ENCODE data around the gene CNOT1. TPM values are rescaled to one million over a fixed set of nuclear protein-coding genes. Genes with fewer than 3 reads are reported as not detected.

CNOT1 gene
- total and polyA plus RNA-seq, 3 donors from 2014 or later: 267 to 449 (median 272) TPM

GRCh38 chr16:58503166-58503862 is 126.3 kb downstream of the CNOT1 start:
- Histone ChIP-seq H3K27me3 (no peaks in the 10 kb centered on the region), H3K36me3 (ENCODE audit: low read depth, missing control alignments) (no peaks in the 10 kb centered on the region), H3K4me3 (no peak overlapping the region), H3K9me3 (no peaks in the 10 kb centered on the region), H3K27ac (no peak overlapping the region), H3K4me1 (peaks cover 21% of the 10 kb centered on the region)
- intact Hi-C loops (cut with DNase I; ENCODE audit: low total_unique reads): no loop called here
- WGBS, 2 donors: 89 to 95% methylated on average over 10 to 14 of the region's 14 CpGs
- no peak for TF ChIP-seq POLR2A (IDR thresholded peaks at IDR 0.05)
- TF ChIP-seq, protein P1, sequence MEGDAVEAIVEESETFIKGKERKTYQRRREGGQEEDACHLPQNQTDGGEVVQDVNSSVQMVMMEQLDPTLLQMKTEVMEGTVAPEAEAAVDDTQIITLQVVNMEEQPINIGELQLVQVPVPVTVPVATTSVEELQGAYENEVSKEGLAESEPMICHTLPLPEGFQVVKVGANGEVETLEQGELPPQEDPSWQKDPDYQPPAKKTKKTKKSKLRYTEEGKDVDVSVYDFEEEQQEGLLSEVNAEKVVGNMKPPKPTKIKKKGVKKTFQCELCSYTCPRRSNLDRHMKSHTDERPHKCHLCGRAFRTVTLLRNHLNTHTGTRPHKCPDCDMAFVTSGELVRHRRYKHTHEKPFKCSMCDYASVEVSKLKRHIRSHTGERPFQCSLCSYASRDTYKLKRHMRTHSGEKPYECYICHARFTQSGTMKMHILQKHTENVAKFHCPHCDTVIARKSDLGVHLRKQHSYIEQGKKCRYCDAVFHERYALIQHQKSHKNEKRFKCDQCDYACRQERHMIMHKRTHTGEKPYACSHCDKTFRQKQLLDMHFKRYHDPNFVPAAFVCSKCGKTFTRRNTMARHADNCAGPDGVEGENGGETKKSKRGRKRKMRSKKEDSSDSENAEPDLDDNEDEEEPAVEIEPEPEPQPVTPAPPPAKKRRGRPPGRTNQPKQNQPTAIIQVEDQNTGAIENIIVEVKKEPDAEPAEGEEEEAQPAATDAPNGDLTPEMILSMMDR (IDR thresholded peaks at IDR 0.05): no peak
- no peak for DNase-seq

- H3K4me3 ChIP-seq: no peak overlapping the region
- 69 to 74% methylated on average over 8 of the region's 8 CpGs for WGBS, 2 donors
- H3K4me1 ChIP-seq: peaks cover 29% of the 10 kb centered on the region
- H3K27me3 ChIP-seq: no peaks in the 10 kb centered on the region
- intact Hi-C loops (cut with DNase I; ENCODE audit: low total_unique reads): no loop called here
- no peaks in the 10 kb centered on the region for H3K36me3 ChIP-seq (ENCODE audit: low read depth, missing control alignments)
- TF ChIP-seq, protein P1 (IDR thresholded peaks at IDR 0.05): no peak
- TF ChIP-seq POLR2A (IDR thresholded peaks at IDR 0.05): no peak
- no peak overlapping the region for H3K27ac ChIP-seq
- H3K9me3 ChIP-seq: no peaks in the 10 kb centered on the region
- no peak for DNase-seq
These were observed 127.3 kb downstream of the CNOT1 start for GRCh38 chr16:58502217-58502921.

- peak; percentile 74 for DNase-seq
These were observed 128.1 kb downstream of the CNOT1 start for GRCh38 chr16:58501242-58502131.

GRCh38 chr16:58500430-58501241 is 129.0 kb downstream of the CNOT1 start:
- intact Hi-C loops (cut with DNase I; ENCODE audit: low total_unique reads): no loop called here
- Histone ChIP-seq H3K4me1 (peaks cover 38% of the 10 kb centered on the region), H3K36me3 (ENCODE audit: low read depth, missing control alignments) (no peaks in the 10 kb centered on the region), H3K4me3 (peak overlapping the region in 1 of 2 donors; percentile 33), H3K27me3 (no peaks in the 10 kb centered on the region), H3K9me3 (no peaks in the 10 kb centered on the region), H3K27ac (no peak overlapping the region)
- TF ChIP-seq, protein P1 (IDR thresholded peaks at IDR 0.05): no peak
- no peak for TF ChIP-seq POLR2A (IDR thresholded peaks at IDR 0.05)
- DNase-seq: no peak
- WGBS, 2 donors: 17 to 23% methylated on average over 9 to 36 of the region's 36 CpGs

More at GRCh38 chr16:58501242-58502131, 128.1 kb downstream of the CNOT1 start:
- Histone ChIP-seq H3K4me1 (peaks cover 29% of the 10 kb centered on the region), H3K27me3 (no peaks in the 10 kb centered on the region), H3K36me3 (ENCODE audit: low read depth, missing control alignments) (no peaks in the 10 kb centered on the region), H3K4me3 (peak overlapping the region in 1 of 2 donors; percentile 33), H3K9me3 (no peaks in the 10 kb centered on the region), H3K27ac (no peak overlapping the region)
- TF ChIP-seq, protein P1 (IDR thresholded peaks at IDR 0.05): no peak
- no peak for TF ChIP-seq POLR2A (IDR thresholded peaks at IDR 0.05)
- 4 to 15% methylated on average over 13 to 42 of the region's 42 CpGs for WGBS, 2 donors
- intact Hi-C loops (cut with DNase I; ENCODE audit: low total_unique reads): no loop called here

Measured in testis (tissue), 3 donors.